Aorta (tissue), 5 donors: ENCODE results near the gene MYO15B. TPM values are rescaled to one million over a fixed set of nuclear protein-coding genes. Genes with fewer than 3 reads are reported as not detected.

Experiments
- ATAC-seq: fragments of 200-7000 bp; cut with Tn5 transposase; one replicate; pipeline ENCODE4 v1.9.1; 2022; ENCODE audit warnings: moderate library complexity; ENCODE audit not compliant: low FRiP score
- DNase-seq, 2 donors: peaks; one replicate each; pipeline ENCODE4 v3.0.0-alpha.2; 2020
- H3K27ac ChIP-seq, 2 donors: one replicate each; pipeline ENCODE4 v1.5.1; 2013; ENCODE audit warnings: low read length in 2 of 2, mild to moderate bottlenecking in 2 of 2, moderate library complexity in 2 of 2, control low read depth in 1 of 2, inconsistent platforms in 1 of 2, low read depth in 1 of 2
- H3K27me3 ChIP-seq, 2 donors: one replicate each; pipeline ENCODE4 v1.6.1; 2013; ENCODE audit warnings: control low read depth in 1 of 2, low read length in 1 of 2, mild to moderate bottlenecking in 1 of 2, moderate library complexity in 1 of 2; ENCODE audit not compliant: insufficient read depth in 2 of 2, control insufficient read depth in 1 of 2
- H3K36me3 ChIP-seq, 2 donors: one replicate each; pipeline ENCODE4 v1.6.1; 2013; ENCODE audit warnings: control low read depth in 1 of 2, low read length in 1 of 2, mild to moderate bottlenecking in 1 of 2; ENCODE audit not compliant: insufficient read depth in 2 of 2, control insufficient read depth in 1 of 2
- H3K4me1 ChIP-seq, 2 donors: one replicate each; pipeline ENCODE4 v1.6.1; 2013; ENCODE audit warnings: low read length in 2 of 2, control low read depth in 1 of 2, mild to moderate bottlenecking in 1 of 2, moderate library complexity in 1 of 2; ENCODE audit not compliant: insufficient read depth in 2 of 2, control insufficient read depth in 1 of 2
- H3K4me3 ChIP-seq, 2 donors: one replicate each; pipeline ENCODE4 v1.5.1; 2013; ENCODE audit warnings: low read length in 2 of 2, control low read depth in 1 of 2, mild to moderate bottlenecking in 1 of 2
- H3K9me3 ChIP-seq: one replicate; pipeline ENCODE4 v1.6.1; 2013; ENCODE audit warnings: mild to moderate bottlenecking, low read length; ENCODE audit not compliant: control insufficient read depth
- WGBS, 2 donors: extraction: QIAGEN DNeasy Blood & Tissue Kit; methylation state at CpG; one replicate each; pipeline ENCODE4 v1.1.7; 2013; 5-methylcytosine and 5-hydroxymethylcytosine counted together
- intact Hi-C, 2 donors: fragments of 100-400 bp; cut with DNase I; formaldehyde crosslinking; loops; one replicate each; pipeline versions ENCODE4 v1.14.2 to v1.15.0; 2022
- polyA plus RNA-seq, 2 donors: library from polyadenylated mRNA; stranded (reverse); fragments of 200-250 nt; gene quantifications; one replicate each; pipeline ENCODE4 v1.2.3, GENCODE V29; 2013
- total RNA-seq, 2 donors: library from RNA; stranded (reverse); fragmentation: NEBNext Ultra II Directional; extraction: Animal tissue kit (Norgen Biotek cat#: 25700); gene quantifications; one replicate each; pipeline ENCODE4 v1.2.1, GENCODE V29; 2021
- donor health status: healthy with polysubstance abuse.
- donor health status: Bipolar disorder and iron deficiency.
- donor health status: DM: no; HTN: no; CAD: no.
- donor health status: DM: no; HTN: no; CAD: no.
- donor health status: DM: yes; HTN: yes; CAD: no.

The MYO15B gene
- total and polyA plus RNA-seq, 4 donors: 113 to 279 (median 138) TPM

GRCh38 chr17:75605790-75606189 lies 18.2 kb downstream of the MYO15B start:
- no peak for DNase-seq
- intact Hi-C loops: no loop called here
- H3K4me1 ChIP-seq: no peaks in the 10 kb centered on the region

GRCh38 chr17:75607086-75607485 lies 19.5 kb downstream of the MYO15B start:
- Histone ChIP-seq H3K9me3 (no peaks in the 10 kb centered on the region), H3K27ac (no peak overlapping the region), H3K4me3 (no peak overlapping the region), H3K36me3 (no peaks in the 10 kb centered on the region), H3K4me1 (no peaks in the 10 kb centered on the region), H3K27me3 (no peaks in the 10 kb centered on the region)
- 86 to 89% methylated on average over 5 of the region's 5 CpGs for WGBS, 2 donors
- ATAC-seq: no peak
- intact Hi-C loops: no loop called here
- DNase-seq: no peak

More at GRCh38 chr17:75605790-75606189, 18.2 kb downstream of the MYO15B start:
- ATAC-seq: no peak
- H3K27ac ChIP-seq: no peak overlapping the region
- H3K27me3 ChIP-seq: no peaks in the 10 kb centered on the region
- H3K36me3 ChIP-seq: no peaks in the 10 kb centered on the region
- no peak overlapping the region for H3K4me3 ChIP-seq
- WGBS, 2 donors: 85 to 86% methylated on average over 16 of the region's 16 CpGs
- H3K9me3 ChIP-seq: no peaks in the 10 kb centered on the region

GRCh38 chr17:75610103-75610984 lies 22.7 kb downstream of the MYO15B start:
- H3K9me3 ChIP-seq: no peaks in the 10 kb centered on the region
- no peak for DNase-seq
- intact Hi-C loops: no loop called here
- no peaks in the 10 kb centered on the region for H3K27me3 ChIP-seq
- H3K36me3 ChIP-seq: no peaks in the 10 kb centered on the region
- no peaks in the 10 kb centered on the region for H3K4me1 ChIP-seq
- 86 to 88% methylated on average over 23 to 25 of the region's 25 CpGs for WGBS, 2 donors
- H3K27ac ChIP-seq: no peak overlapping the region
- no peak overlapping the region for H3K4me3 ChIP-seq
- ATAC-seq: no peak

GRCh38 chr17:75611851-75612429 lies 24.3 kb downstream of the MYO15B start:
- no peaks in the 10 kb centered on the region for H3K9me3 ChIP-seq
- H3K27ac ChIP-seq: no peak overlapping the region
- no peaks in the 10 kb centered on the region for H3K4me1 ChIP-seq
- intact Hi-C loops: no loop called here
- DNase-seq (no peak), ATAC-seq (no peak)
- no peak overlapping the region for H3K4me3 ChIP-seq
- WGBS, 2 donors: 89 to 92% methylated on average over 20 of the region's 20 CpGs
- no peaks in the 10 kb centered on the region for H3K27me3 ChIP-seq
- no peaks in the 10 kb centered on the region for H3K36me3 ChIP-seq

- H3K27ac ChIP-seq: no peak overlapping the region
- H3K4me1 ChIP-seq: no peaks in the 10 kb centered on the region
- 88 to 90% methylated on average over 24 to 27 of the region's 27 CpGs for WGBS, 2 donors
- no peak overlapping the region for H3K4me3 ChIP-seq
- DNase-seq: no peak
- intact Hi-C loops: no loop called here
- H3K9me3 ChIP-seq: no peaks in the 10 kb centered on the region
- H3K36me3 ChIP-seq: no peaks in the 10 kb centered on the region
- no peaks in the 10 kb centered on the region for H3K27me3 ChIP-seq
- ATAC-seq: no peak
Observed at GRCh38 chr17:75612906-75613626, 25.5 kb downstream of the MYO15B start.

GRCh38 chr17:75614006-75614405 lies 26.4 kb downstream of the MYO15B start:
- intact Hi-C loops: no loop called here
- DNase-seq (peak in 1 of 2 donors; percentile 42), ATAC-seq (no peak)
- Histone ChIP-seq H3K36me3 (no peaks in the 10 kb centered on the region), H3K4me1 (no peaks in the 10 kb centered on the region), H3K27me3 (no peaks in the 10 kb centered on the region), H3K9me3 (no peaks in the 10 kb centered on the region), H3K27ac (no peak overlapping the region), H3K4me3 (no peak overlapping the region)
- 87 to 88% methylated on average over 9 to 12 of the region's 12 CpGs for WGBS, 2 donors

GRCh38 chr17:75614556-75615270 lies 27.1 kb downstream of the MYO15B start:
- ATAC-seq: no peak
- DNase-seq: peak in 1 of 2 donors; percentile 41
- intact Hi-C loops: no loop called here
- Histone ChIP-seq H3K27me3 (no peaks in the 10 kb centered on the region), H3K4me1 (no peaks in the 10 kb centered on the region), H3K36me3 (no peaks in the 10 kb centered on the region), H3K9me3 (no peaks in the 10 kb centered on the region), H3K4me3 (no peak overlapping the region), H3K27ac (no peak overlapping the region)
- 87 to 90% methylated on average over 19 of the region's 19 CpGs for WGBS, 2 donors

GRCh38 chr17:75615301-75615700 lies 27.7 kb downstream of the MYO15B start:
- no peak for ATAC-seq
- WGBS, 2 donors: 91 to 94% methylated on average over 11 of the region's 11 CpGs

More at GRCh38 chr17:75615301-75615700, 27.7 kb downstream of the MYO15B start:
- no peak overlapping the region for H3K27ac ChIP-seq
- no peaks in the 10 kb centered on the region for H3K9me3 ChIP-seq
- no peaks in the 10 kb centered on the region for H3K36me3 ChIP-seq
- H3K27me3 ChIP-seq: no peaks in the 10 kb centered on the region
- no peaks in the 10 kb centered on the region for H3K4me1 ChIP-seq
- peak in 1 of 2 donors; percentile 42 for DNase-seq
- intact Hi-C loops: no loop called here
- no peak overlapping the region for H3K4me3 ChIP-seq
